OCI-LY7 (cell line): ENCODE data around the gene EXD2.

Source experiments
- CTCF ChIP-seq: fragments of 200-600 bp; sonication (generic); conservative IDR thresholded peaks from 2 replicates; pipeline ENCODE4 v1.5.1; 2014; ENCODE audit warnings: mild to moderate bottlenecking, antibody characterized with exemption, low read length, moderate library complexity, mixed read lengths
- EZH2phosphoT487 ChIP-seq: fragments of 200-600 bp; sonication (generic); IDR thresholded peaks from 2 replicates; pipeline ENCODE4 v1.6.1; 2018; ENCODE audit warnings: low read depth, borderline replicate concordance, mild to moderate bottlenecking, mixed run types, antibody characterized with exemption, low read length, moderate library complexity, mixed read lengths

- TF ChIP-seq CTCF (no peak), EZH2phosphoT487 (no peak)
These were observed 77.5 kb downstream of the EXD2 start for GRCh38 chr14:69268763-69269162.
